Activated gamma-delta T cell treated with anti-CD3 and anti-CD28 coated beads, Interleukin-2, amount 50 U/mL, for 16 hours (primary cell): Measurements from ENCODE around the gene APAF1.
A peak's percentile ranks its signal among the peaks of the same experiment; 100 is the strongest.
"Not testable (repeated sequence)": the region's sequence is repeated elsewhere in the genome, so short reads cannot be mapped to it uniquely, and the experiment has no call there.

Experiments used
- DNase-seq: peaks from one replicate; pipeline ENCODE4 v3.0.0-alpha.2; 2020; ENCODE audit warnings: low read depth

APAF1 gene, protein sequence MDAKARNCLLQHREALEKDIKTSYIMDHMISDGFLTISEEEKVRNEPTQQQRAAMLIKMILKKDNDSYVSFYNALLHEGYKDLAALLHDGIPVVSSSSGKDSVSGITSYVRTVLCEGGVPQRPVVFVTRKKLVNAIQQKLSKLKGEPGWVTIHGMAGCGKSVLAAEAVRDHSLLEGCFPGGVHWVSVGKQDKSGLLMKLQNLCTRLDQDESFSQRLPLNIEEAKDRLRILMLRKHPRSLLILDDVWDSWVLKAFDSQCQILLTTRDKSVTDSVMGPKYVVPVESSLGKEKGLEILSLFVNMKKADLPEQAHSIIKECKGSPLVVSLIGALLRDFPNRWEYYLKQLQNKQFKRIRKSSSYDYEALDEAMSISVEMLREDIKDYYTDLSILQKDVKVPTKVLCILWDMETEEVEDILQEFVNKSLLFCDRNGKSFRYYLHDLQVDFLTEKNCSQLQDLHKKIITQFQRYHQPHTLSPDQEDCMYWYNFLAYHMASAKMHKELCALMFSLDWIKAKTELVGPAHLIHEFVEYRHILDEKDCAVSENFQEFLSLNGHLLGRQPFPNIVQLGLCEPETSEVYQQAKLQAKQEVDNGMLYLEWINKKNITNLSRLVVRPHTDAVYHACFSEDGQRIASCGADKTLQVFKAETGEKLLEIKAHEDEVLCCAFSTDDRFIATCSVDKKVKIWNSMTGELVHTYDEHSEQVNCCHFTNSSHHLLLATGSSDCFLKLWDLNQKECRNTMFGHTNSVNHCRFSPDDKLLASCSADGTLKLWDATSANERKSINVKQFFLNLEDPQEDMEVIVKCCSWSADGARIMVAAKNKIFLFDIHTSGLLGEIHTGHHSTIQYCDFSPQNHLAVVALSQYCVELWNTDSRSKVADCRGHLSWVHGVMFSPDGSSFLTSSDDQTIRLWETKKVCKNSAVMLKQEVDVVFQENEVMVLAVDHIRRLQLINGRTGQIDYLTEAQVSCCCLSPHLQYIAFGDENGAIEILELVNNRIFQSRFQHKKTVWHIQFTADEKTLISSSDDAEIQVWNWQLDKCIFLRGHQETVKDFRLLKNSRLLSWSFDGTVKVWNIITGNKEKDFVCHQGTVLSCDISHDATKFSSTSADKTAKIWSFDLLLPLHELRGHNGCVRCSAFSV (N-terminal part only)

DNA sequence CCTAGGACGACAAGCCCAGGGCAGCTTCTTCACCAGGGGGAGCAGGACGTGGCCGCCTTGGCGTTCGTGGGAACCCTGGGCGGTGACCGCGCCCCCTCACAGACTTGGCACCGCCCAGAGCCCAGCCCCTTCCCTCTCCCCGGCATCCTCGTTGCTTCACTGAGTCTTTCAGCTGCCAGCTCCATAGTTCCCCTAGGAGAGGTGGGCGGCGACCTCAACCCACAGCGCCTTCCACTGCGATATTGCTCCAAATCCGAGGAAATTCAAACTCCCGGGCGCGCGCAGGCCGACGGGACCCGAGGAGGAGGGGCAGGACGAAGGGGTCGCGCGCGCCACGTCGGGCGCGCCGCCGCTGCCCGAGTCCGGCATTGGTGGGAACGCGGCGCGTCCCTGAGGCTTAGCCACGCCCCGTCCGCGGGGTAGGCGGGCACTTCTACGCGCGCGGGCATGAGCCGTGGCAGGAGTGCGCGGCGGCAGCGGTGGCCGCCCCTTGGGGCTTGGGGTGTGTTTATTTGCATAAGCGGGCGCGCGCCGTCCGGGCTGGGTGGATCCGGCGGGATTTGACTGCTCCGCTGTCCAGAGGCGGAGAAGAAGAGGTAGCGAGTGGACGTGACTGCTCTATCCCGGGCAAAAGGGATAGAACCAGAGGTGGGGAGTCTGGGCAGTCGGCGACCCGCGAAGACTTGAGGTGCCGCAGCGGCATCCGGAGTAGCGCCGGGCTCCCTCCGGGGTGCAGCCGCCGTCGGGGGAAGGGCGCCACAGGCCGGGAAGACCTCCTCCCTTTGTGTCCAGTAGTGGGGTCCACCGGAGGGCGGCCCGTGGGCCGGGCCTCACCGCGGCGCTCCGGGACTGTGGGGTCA lies at the start of gene APAF1, which contains the start of gene IKBIP:
Gene APAF1 (plus strand): TSS at position 579 of the 860 bp plus-strand sequence. CDS start 3,070 bp downstream, outside the sequence.
Gene IKBIP (minus strand): TSS at position 77 of the 860 bp plus-strand sequence. CDS start 87 bp downstream, outside the sequence.
- peak; percentile 95 for DNase-seq

DNA sequence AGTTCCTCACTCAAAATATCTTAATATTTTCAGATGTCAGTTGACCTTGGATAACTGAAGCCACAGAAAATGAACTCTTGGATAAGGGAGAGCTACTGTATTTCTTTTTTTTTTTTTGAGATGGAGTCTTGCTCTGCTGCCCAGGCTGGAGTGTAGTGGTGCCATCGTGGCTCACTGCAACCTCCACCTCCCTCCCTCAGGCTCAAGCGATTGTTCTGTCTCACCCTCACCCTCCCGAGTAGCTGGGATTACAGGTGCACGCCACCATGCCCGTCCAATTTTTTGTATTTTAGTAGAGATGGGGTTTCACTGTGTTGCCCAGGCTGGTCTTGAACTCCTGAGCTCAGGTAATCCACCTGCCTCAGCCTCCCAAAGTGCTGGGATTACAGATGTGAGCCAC lies 47.8 kb upstream of the APAF1 start:
- DNase-seq, result not testable (repeated sequence)

- no peak for DNase-seq
These were observed 43.2 kb upstream of the APAF1 start for GRCh38 chr12:98601924-98602323.

DNA sequence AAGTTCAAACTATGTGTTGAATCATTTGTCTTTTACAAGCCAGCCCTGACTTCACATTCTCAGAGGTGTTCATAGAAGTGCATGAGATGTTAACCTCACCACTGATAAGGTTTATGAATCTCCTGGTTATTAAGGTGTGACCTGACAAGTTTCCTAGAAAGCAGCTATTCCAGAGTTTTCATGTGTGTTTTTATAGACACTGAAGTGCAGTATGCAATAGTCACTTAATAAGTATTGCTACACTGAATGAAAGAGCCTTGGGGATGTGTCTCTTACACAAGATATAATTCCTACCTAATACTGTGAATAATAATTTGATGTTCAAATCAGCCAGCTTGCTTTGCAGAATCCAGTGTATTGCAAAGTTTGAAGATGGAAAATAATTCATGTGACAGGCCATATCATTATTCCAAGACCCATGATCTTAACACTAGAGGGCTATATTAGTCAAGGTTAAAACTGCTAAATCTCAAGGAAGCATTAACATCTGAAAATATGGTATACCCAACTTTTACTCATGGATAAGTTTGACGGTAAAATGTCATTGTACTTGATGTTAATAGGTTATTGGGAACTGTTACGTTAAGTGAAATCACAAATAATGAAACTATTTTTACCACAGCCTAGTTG lies 38.6 kb upstream of the APAF1 start:
- DNase-seq, result no peak

DNA sequence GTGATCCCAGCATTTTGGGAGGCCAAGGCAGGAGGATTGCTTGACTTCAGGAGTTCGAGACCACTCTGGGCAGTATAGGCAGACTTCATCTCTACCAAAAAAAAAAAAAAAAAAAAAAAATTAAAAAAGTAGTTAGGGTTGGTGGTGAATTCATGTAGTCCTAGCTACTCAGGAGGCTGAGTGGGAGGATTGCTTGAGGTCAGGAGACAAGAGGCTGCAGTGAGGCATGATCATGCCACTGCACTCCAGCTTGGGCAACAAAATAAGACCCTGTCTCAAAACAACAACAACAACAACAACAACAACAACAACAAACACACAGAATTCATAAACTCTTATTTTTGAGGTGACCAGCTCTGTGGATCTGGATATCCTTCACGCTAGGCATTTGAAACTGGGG lies 34.5 kb upstream of the APAF1 start:
- no peak for DNase-seq

DNA sequence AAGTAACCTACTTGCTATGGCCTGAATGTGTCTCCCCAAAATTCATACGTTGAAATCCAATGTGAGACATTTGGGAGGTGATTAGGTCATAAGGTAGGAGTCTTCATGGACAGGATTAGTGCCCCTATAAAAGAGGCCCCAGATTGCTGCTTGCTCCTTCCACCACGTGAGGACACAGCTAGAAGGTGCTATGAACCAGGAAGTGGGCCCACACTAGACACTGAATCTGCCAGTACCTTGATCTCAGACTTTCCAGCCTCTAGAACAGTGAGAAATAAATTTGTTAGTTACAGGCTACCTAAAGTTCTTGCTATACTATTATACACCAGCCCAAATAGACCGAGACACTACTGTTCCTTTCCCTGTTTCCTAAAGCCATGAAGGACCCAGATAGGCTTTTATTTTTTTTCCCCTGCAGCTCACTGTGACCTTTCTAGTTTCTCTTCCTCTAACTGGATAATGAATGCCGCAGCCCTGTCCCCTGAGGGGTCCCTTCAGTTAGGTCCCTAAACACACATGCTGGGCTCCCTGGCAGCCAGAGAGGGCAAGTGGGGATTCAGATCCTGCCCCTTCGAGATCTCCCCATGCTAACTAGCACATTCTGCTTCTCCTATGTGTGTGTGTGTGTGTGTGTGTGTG lies 32.3 kb upstream of the APAF1 start:
- no peak for DNase-seq

DNA sequence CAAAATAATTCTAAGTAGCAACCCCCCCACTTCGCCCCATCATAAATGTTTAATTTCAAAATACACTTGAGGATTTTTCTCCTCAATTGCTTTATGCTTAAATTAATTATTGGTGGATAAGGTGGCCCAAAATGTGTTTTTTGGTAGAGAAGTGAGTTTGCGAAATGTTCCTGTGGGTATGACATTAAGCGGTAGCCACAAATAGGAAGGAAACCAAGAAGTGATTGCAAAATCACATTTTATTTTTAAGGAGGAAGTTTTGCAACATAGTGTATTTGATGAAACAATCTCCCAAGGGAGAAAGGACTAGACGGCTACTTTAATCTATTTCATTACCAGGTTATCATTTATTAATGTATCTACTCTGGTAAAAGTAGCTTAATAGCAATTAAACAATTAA lies 26.1 kb upstream of the APAF1 start:
- DNase-seq, result no peak

- DNase-seq, result no peak
These were observed 9.3 kb upstream of the APAF1 start for GRCh38 chr12:98635657-98636323.

DNA sequence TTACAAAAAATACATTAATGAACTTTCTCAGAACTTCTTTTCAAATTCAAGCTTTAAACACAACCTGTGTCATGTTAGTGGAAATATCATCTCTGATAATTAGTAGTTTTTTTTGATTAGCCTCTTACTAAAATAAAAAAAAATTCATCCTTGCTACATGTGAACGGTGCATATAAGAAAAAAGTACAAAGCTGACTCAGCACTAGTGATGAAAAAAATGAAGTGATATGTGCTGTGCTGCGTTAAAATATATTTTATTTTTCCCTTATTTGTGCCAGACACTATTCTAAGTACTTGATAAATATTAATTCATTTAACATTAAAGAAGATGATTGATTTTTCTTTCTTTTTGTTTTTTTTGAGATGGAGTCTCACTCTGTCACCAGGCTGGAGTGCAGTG lies 8.0 kb upstream of the APAF1 start:
- DNase-seq, result no peak

DNA sequence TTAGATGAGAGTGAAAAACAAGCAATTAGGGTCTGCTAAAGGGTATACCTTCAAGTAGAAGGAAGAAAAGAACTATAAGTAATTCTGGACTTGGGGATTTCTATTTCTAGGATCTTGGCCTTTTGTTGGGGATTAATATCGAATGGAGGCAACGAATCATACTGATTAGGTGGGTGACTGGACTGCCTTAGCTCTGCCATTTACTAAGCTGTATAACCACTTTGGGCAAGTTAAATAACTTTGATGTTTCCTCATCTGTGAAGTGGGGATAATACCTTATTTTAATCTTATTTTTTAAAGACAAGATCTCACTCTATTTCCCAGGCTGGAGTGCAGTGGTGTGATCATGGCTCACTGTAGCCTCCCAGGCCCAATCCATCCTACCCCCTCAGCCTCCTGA lies 7.1 kb upstream of the APAF1 start:
- no peak for DNase-seq

DNA sequence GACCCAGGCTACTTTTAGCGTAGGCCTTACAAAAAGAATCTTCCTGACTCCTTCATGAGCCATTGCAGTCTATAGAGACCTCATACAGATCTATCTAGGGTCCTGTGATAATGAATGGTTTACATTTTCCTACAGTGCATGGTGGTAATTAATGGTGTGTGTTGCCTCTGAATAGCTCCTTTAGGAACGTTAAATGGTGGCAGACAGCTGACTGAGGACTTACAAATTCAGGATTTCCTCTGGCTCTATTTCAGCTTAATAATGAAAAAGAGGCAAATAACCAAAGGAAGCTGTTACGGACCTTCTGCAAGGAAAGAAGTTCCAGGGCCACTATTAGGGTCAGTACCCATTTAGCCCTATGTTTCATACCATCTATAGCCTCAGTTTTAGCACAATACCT lies 5.6 kb upstream of the APAF1 start:
- no peak for DNase-seq

DNA sequence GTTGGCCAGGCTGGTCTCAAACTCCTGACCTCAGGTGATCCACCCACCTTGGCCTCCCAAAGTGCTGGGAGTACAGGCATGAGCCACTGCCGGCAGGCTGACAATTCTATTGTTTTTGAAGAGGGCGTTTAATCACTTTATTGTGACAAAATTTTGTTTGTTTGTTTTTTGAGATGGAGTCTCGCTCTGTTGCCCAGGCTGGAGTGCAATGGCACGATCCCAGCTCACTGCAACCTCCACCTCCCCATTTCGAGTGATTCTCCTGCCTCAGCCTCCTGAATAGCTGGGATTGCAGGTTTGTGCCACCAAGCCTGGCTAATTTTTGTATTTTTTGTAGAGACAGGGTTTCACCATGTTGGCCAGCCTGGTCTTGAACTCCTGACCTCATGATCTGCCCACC lies 2.3 kb upstream of the APAF1 start:
- not testable (repeated sequence) for DNase-seq

GRCh38 chr12:98644433-98644711 lies 718 bp upstream of the APAF1 start:
- DNase-seq, result peak; percentile 10

DNA sequence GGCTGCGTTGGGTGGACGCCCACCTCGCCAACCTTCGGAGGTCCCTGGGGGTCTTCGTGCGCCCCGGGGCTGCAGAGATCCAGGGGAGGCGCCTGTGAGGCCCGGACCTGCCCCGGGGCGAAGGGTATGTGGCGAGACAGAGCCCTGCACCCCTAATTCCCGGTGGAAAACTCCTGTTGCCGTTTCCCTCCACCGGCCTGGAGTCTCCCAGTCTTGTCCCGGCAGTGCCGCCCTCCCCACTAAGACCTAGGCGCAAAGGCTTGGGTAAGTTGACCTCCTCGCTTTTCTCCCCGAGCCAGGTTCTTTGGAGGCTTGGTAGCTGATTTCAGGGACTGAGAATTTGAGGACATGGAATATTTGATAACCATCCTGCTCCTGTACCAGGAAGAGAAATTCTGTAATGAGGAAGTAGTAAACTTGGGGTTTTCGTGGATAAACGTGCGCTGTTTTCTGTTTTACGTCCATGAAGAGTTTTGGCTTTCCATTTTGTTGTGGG lies 530 bp downstream of the APAF1 start:
- no peak for DNase-seq

DNA sequence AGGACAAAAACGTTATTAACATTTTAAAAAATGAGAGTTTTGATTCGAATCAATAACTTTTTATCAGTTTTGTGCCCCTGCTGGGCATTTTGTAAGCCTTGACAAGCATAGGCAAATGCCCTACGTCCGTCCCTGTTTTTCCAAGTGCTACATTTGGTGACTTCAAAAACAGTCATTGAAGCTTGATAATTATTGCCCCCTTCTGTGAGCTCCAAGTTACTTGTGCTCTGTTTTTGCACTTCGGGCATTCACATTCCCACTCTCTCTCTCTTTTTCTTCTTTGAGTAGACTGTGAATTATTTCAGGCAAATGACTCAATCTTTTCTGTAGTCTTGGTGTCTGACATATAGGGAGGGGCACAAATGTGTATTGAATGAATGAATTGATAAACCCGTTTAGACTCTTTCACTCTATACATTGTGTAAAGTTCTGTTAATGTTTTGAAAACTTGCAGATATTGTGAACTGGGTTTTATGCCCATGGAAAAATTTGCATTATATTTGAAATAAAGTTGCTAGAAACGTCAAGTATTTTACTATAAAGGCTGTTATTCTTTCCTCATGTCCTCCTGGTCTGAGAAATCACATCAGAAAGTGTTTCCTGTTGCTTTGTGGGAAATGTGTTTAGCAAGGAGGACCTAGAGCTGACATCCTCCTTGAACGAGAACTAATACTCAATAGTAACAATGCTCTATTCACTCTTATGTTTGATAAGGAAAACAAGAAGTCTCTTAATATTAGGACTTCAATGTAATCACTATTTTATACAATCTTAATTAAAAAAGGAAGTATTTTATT lies 1.4 kb downstream of the APAF1 start:
- no peak for DNase-seq

DNA sequence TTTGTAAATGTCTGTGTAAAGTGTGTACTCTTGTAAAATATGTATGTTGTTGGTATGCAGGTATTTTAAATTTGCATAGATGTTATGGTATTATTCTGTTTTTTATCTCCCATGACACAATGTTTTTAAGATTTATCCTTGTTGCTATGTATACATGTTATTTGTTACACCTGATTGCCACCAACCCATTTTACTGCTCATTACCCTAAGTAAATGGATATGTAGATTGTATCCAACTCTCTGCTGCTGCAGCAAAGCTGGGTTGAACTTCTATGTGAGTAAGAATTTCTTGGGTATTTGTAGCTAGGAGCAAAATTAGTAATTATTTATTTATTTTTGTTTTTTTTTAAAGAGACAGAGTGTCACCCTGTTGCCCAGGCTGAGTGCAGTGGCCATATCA lies 6.2 kb downstream of the APAF1 start:
- DNase-seq, result no peak

DNA sequence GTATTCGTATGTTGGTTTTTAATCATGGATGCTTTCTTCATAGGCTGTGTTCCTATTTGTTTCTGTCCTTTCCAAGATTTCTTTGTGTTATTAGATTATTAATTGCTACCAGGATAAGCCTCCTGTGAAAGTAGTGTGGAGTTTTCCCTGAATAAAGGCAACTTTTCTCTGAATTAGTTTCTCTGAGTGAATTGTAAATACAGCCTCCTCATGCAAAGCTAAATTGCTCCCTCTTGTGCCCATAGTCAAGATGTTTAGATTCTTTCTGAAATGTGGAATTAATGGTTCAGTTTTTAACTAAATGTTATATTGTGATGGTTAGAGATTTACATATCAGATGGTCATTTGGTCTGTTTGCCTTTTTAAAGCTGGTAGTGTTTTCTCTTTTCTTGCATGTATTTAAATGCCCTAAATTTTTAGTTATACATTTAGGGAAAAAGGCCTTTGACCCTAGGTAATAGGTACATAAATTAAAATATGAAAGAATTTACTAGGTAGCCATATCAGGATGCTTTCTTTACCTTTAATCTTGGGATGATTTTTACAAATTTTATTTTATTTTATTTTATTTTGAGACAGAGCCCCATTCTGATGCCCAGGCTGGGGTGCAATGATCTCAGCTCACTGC lies 8.9 kb downstream of the APAF1 start:
- no peak for DNase-seq

- no peak for DNase-seq
These were observed 11.4 kb downstream of the APAF1 start for GRCh38 chr12:98656289-98657101.
